Stimulated activated CD4-positive, alpha-beta T cell treated with anti-CD3 and anti-CD28 coated beads, TNF-alpha, amount 100 ng/mL, for 48 hours (primary cell): Measurements from ENCODE around the gene PAQR9.
A peak's percentile ranks its signal among the peaks of the same experiment; 100 is the strongest.
"Not testable (repeated sequence)": the region's sequence is repeated elsewhere in the genome, so short reads cannot be mapped to it uniquely, and the experiment has no call there.

Source experiments
- DNase-seq, 3 donors: peaks; one replicate each; pipeline ENCODE4 v3.0.0-alpha.2; 2020; ENCODE audit warnings: low read depth in 3 of 3

The PAQR9 gene, protein sequence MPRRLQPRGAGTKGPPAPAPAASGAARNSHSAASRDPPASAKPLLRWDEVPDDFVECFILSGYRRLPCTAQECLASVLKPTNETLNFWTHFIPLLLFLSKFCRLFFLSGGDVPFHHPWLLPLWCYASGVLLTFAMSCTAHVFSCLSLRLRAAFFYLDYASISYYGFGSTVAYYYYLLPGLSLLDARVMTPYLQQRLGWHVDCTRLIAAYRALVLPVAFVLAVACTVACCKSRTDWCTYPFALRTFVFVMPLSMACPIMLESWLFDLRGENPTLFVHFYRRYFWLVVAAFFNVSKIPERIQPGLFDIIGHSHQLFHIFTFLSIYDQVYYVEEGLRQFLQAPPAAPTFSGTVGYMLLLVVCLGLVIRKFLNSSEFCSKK

DNA sequence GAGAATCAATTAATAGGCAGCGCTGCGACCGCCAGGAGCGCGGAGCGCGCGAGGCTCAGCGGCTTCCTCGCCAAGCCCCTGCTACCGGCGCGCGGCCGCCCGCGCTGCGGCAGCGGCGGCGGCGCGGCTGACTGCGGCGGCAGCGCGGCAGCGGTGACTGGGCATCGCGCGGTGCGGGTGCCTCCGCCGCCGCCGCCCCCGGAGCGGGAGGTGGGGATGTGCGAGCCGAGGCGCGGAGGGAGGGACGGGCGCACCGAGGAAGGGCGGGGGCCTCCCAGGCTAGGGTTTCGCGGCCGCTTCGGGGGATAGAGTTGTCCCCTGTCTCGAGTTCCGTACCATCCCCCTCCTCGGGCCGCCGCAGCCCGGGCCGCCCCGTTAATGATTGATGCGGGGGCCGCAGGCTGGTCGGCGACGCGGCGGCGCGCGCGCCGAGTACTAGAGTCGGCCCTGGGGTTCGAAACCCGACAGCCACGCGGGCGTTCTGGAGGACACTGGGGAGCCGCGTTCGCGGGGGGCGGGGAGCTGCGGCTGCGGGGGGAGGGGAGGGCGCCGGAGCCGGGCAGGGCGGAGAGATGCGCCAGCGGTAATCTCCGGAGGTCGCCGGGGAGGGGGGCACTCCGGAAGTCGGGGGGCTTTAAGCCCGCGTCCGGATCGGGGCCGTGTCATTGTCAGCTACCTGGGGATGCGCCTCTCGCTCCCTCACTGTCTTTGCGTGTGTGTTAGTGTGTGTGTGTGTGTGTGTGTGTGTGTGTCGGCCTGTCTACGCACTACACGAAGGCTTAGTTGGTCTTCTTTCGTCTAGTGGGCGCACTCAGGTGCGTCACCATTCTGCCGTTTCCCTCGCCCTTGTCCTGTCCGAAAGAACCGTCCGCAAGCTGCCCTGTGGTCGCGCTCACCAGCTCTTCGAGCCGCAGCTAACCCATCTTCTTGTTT, at the start of gene PAQR9:
PAQR9 (minus strand) TSS at position 159 of the 933 bp plus-strand sequence. CDS start 338 bp downstream, outside the sequence.
- no peak for DNase-seq

DNA sequence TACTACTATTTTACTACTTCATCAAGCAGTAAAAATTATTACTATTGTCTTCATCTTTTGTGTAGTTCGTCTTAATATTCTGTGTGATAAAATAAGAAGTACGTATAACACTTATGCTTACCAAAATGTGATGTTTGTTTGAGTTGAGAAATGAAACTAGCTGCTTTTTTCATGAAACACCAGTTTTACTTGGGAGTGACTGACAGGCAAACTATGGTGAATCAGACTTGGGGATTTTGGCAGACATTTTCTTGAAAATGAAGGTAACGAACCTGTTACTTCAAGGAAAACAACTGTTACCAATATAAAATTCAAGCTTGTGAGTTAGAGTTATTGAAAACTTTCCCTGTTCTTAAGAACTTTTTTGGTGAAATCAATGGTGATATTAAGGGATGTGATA, 48.2 kb upstream of the PAQR9 start:
- no peak for DNase-seq

DNA sequence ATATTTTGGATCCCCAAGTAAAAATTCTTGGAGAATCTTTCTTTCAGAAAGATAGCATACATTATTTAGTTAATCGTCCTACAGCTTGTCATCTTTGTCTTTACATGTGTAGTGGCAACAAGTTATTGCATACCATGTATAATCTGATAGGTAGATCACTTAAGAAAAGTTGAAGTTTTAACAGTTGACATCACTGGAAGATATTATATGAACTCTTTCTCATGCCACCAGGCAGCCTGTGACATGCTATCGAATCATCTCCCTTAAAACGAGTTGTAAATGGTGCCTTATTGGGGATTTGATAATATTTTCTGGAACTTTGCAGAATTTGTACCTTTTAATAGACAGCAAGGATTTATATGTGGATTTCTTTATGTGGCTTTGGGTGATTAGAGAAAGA, 46.5 kb upstream of the PAQR9 start:
- no peak for DNase-seq

DNA sequence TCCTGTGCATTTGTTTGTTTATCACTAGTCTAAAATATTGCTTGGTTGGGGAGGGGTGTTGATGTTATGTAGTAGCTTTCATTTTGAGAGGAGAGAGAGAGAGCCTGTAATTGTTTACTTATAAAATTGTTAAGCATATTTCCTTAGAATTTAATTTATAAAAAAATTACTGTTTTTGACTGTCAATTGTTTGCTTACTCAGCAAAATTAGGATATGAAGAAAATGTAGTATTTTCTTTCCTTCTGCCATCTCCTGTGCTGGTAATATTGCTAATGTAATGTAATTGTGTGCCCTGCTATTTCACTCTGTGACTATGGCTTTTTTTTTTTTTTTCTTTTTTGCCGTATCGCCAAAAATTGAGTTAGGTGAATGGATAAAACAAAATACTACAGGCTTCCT, 41.3 kb upstream of the PAQR9 start:
- DNase-seq, result no peak

DNA sequence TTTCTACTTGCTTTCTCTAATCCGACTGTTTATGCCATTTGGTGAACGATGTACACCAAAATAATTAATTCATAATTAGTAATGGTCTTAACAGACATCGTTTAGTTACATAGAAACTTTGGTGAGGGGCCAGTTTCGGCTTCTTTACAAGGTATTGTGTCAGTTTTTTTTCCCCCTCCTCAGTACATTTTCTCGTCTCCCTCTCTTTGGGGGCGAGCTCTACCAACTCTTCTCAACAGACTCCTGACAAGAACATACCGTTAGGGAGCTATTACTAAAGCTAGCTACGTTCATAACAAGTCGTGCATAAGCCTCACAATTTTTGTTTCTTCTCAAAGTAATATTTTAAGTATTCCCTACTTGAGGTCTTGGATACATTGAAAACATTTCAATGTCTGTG, 39.3 kb upstream of the PAQR9 start:
- no peak for DNase-seq

DNA sequence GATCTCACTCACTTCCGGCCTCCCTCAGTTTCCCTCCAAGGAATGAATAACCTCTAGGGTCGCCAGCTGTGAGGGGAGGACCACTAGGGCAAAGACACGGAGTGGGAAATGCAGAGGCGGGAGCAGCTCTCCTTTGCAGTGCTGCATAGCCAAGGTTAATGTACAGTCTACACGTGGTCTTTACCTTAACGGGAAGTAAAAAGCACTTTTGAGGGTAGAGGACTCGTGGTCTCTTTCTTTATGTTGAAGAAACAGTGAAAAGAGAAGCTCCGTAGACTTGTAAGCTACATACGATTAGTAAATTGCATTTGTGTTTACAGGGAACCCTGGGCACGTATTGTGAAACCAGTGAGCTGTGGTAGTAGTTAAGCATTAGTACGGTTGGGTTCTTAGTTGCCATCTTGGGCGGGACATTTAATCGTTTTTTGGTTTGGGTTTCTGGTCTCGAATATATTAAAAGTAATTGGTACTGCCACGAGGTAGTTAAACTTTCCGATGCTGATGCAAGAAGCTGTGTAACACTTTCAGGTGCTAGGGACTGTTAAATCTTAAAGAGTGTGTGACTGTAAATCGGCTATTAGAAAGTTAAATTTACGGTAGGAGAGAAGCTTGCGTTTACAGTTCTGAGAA, 38.7 kb upstream of the PAQR9 start:
- peak in 1 of 3 donors; percentile 19 for DNase-seq

DNA sequence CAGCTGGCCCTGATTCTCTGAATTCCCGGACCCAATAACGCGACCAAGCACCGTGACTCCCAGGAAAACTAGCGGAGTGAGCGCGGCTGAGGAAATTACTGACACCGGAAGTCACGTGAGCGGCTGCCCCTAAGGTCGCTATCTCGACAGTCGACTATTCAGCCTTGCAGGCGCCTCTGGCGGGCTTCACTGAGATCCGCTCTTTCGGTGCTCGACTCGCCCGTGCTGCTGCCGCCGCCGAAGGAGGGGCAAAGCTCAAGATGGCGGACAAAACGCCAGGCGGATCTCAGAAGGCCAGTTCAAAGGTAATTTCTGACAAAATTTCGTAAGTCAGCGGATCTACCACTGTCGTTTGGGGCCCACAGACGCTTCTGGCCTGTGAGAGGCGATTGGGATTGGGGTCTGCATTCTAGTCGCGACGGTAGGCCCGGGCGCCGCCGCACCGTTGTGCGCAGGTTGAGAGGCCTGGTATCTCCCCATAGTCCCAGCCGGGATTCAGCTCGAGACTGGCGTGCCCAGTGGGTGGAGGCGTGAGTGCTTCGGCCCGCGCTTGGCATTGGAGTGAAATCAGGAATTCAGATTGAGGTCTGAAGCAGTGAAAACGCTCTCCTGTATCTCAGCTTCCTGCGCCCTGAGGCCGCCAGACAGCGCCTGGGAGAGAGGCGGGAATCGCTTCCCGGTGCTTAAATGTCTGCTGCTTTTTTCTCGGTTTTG, 38.1 kb upstream of the PAQR9 start, which contains the start of gene U2SURP:
U2SURP (plus strand) TSS at position 202 of the 714 bp plus-strand sequence; CDS start at position 261, 59 bp downstream.
- peak; percentile 85 to 89 (median 86) for DNase-seq

DNA sequence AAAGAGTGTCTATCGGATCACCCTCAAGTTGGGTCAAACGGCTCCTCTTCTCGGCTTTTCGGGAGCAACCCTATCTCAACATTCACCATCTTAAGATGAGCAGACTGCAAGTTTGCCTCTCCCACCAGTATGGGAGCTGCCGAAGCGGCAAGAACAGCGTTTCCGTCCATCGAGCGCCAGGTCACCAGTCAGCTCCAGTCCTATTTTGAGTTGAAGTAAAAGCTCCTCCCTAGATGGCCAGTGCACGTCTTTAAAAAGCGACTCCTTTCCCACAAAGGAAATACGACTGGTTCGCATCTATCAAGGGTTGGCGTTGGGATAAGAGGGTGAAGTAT, 37.5 kb upstream of the PAQR9 start:
- DNase-seq, result peak in 1 of 3 donors; percentile 43

DNA sequence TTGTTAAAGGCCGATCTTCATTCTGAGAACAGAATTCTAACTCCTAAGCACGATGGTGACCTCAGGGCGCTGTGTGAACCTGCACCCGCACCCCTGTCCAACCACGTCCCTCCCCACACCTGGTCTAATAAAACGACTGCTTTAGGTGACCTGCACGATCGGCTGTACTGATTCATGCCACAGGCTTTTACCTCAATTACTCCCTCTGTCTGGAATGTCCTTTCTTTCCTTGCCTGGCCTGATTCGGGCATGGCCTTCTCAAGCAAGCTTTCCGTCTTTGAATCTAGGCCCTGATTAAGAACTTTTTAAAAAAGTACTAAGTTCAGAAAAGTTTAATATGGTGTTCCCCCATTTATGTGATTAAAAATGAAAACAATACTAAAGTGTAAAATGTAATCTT, 37.1 kb upstream of the PAQR9 start:
- no peak for DNase-seq

DNA sequence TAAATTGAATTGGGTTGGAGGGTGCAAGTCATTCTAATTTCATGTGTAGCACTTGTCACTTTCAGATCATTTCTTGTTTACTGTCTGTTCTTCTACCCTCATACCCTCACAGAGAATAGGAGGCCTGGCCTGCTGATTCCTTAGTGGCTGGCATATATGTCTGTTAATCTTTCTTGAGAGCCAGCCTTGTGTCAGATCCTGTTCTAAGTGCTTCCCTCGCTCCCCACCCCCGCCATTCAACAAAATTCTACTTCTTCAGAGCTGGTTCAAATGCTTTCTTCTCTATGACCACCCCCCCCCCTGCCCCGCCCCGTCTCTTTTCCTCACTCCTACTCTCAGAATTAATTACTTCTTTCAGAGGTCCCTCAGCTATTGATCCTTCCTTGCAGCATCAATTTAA, 36.4 kb upstream of the PAQR9 start:
- DNase-seq, result no peak

DNA sequence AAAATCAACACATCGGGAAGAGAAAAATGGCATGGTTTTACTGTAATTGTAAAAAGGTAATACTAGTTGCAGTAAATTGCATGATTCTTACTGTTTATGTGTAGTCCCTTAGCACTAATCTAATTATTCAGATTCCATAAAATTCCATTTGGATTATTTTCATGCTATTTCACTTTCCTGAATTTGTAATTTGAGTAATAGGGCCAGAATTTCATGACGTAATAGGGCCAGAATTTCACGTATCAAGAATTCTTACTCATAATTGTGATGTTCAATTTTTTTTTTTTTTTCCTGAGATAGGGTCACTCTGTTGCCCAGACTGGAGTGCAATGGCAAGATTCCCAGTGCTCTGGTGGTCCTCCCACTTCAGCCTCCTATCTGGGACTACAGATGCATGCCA, 35.0 kb upstream of the PAQR9 start:
- no peak for DNase-seq

DNA sequence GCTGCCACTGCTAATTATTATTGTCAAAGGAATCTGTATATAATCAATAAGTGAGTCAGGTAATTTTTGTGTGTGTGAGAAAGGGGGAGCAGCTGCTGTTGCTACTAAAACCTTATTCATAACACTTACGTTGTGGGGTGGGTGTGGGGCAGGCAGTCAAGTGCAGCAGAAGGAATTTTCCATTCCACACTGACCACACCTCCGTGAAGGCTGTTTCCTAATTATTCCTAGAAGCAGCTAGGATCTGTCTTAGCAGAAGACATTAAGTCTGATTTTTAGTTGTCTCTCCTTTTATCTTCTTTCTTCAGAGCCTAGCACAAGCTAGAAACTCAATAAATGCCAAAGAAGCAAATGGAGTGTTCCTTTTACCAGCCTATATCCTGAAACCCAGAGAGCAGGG, 33.9 kb upstream of the PAQR9 start:
- no peak for DNase-seq

DNA sequence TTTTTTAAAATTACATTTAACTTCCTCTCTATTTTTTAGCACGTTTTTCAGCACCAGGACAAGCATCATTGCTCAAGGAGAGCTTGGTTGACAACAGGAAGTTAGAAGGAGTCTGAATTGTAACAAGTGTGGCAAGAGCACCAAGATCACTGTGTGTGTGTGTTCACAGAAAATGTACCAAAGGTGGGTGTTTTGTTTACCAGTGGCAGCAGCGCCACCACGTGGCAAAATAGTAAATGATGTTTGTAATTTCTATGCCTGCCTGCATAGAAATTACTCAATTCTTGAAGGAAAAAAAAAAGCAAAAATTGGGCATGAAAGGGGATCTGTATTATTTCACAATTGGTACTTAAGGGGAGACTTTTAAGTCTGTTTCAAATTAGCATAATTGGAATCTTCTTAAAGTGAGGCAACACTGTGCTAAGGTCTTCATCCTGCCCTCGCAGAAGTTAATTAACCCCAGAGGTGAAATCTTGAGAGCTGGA, 30.5 kb upstream of the PAQR9 start:
- DNase-seq, result peak; percentile 24 to 38 (median 26)

DNA sequence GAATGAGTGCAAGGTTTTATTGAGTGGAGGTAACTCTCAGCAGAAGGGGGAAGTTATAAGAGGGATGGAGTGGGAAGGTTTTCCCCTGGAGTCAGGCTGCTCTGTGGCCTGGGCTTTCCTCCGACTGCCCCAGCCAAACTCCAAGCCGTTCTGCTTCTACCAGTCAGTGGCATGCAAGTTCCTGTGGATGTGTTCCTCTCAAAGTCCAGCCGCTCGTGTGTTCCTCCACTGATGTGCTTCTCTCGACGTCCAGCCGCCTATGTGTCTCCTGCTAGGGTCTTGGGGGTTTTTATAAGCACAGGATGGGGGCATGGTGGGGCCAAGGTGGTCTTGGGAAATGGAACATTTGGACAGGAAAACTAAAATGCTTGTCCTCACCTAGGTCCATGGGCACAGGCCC, 28.8 kb upstream of the PAQR9 start:
- no peak for DNase-seq

DNA sequence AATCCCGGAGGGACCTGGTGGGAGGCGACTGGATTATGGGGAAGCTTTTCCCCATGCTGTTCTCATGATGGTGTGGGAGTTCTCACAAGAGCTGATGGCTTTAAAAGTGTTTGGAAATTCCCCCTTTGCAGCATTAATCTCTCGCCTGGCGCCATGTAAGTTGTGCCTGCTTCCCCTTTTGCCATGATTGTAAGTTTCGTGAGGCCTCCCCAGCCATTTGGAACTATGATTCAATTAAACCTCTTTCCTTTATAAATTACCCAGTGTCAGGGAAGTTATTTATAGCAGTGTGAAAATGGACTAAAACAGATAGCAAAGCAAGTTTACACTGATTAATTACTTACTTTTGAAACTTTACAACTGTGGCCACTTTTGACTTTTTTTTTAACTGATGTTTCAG, 27.2 kb upstream of the PAQR9 start:
- DNase-seq, result no peak

DNA sequence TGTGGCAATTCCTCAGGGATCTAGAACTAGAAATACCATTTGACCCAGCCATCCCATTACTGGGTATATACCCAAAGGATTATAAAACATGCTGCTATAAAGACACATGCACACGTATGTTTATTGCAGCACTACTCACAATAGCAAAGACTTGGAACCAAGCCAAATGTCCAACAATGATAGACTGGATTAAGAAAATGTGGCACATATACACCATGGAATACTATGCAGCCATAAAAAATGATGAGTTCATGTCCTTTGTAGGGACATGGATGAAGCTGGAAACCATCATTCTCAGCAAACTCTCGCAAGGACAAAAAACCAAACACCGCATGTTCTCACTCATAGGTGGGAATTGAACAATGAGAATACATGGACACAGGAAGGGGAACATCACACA, 25.4 kb upstream of the PAQR9 start:
- not testable (repeated sequence) for DNase-seq

DNA sequence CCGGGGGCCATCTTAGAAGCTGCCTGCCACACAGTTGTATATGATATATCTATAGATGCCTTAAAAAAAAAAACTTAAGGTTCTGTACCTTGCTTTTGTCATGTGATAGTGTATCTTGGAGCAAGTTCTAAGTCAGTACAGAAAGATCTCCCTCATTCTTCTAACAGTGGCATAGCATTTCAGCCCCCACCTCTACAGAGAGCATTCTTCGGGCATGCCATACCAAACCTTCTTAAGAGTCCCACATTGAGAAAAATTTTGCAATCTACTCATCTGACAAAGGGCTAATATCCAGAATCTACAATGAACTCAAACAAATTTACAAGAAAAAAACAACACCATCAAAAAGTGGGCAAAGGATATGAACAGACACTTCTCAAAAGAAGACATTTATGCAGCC, 24.7 kb upstream of the PAQR9 start:
- not testable (repeated sequence) for DNase-seq

DNA sequence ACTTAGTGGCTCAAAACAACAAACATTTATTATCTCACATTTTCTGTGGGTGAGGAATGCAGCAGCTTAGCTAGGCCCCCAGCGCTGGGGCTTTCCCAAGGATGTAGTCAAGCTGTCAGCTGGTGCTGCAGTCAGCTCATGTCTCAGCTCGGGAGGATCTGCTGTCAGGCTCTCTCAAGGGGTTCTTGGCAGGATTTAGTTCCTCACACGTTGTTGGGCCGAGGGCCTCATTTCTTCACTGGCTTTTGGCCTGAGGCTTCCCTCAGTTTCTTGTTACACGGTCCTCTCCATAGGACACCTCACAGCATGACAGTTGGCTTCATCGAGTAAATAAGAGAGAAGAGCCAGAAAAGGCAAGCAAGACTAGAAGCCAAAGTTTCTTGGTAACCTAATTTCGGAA, 24.2 kb upstream of the PAQR9 start:
- DNase-seq, result no peak

DNA sequence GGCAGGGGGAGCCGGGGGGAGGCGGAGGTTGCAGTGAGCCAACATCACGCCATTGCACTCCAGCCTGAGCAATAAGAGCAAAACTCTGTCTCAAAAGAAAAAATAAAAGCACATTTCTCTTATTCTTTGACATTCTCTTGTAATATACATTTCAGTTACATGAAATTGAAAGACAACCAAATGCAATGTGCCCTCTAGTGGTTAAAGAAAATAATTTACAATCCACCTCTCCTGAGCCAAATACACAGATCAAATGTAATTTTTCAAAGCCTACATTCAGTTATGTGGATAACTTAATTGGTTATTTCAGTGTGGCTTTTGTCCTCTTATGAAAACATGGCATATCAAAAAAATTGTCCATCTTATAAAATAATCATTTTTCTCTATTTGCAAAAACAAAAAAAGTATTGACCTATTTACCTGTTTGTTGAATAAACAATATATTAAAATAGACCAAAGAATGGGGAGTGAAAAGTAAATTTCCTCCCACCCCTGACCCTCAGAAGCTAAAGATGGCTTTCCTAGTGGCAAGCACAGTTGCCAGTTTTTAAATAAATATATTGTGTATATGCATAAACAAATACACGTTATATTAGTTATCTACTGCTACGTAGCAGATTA, 23.7 kb upstream of the PAQR9 start:
- DNase-seq, result no peak

DNA sequence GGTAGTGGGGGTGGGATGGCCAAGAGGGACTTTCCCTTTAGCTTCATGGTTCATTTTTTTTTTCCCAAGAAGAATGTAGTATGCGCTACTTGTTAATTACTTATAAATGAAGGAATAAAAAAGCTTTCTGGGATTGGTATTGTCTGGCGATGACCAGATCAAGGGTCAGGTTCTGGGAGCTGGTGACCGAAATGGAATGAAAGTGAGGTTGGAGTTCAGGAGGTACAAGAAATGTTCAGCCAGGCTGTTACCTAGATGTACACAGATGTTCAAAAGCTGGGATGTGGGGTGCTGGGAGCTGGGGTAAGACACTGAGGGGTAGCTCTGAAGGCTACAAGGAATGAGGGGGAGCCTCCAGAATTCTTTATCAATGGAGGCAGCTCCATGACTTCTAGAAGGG, 20.8 kb upstream of the PAQR9 start:
- no peak for DNase-seq

DNA sequence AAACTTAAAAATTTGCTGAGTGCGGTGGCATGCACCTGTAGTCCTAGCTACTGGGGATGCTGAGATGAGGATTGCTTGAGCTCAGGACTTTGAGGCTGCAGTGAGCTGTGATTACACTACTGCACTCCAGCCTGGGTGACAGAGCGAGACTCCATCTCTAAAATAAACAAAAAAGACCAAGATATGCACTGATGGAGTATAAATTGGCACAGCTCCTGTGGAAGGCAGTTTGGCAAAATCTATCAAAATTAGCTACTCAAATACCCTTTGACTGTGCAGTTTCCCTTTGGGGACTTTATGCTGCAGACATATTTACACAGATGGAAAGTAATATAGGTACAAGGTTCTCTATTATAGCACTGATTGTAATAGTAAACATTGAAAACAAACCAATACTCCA, 19.8 kb upstream of the PAQR9 start:
- no peak for DNase-seq
